Immature natural killer cell (primary cell): ENCODE results near the gene ZNF322. TPM values are rescaled to one million over a fixed set of nuclear protein-coding genes. Genes with fewer than 3 reads are reported as not detected.

Experiments used
- DNase-seq, 3 donors: peaks; one replicate each; pipeline ENCODE4 v3.0.0; 2022; ENCODE audit warnings: mixed read lengths in 1 of 3
- H3K27ac Mint-ChIP-seq, 6 donors: one replicate each; pipeline ENCODE4 v1.8.0; 2020; ENCODE audit warnings: mixed read lengths in 6 of 6, mild to moderate bottlenecking in 5 of 6, inconsistent platforms in 4 of 6, moderate library complexity in 3 of 6
- H3K27me3 Mint-ChIP-seq, 3 donors: one replicate each; pipeline ENCODE4 v1.8.0; 2020 to 2021; ENCODE audit warnings: low read depth in 3 of 3, mild to moderate bottlenecking in 3 of 3, mixed read lengths in 3 of 3, moderate library complexity in 3 of 3, inconsistent platforms in 1 of 3
- H3K36me3 Mint-ChIP-seq, 3 donors: one replicate each; pipeline ENCODE4 v1.8.0; 2020; ENCODE audit warnings: mixed read lengths in 3 of 3, inconsistent platforms in 2 of 3, mild to moderate bottlenecking in 2 of 3
- H3K4me1 Mint-ChIP-seq, 2 donors: one replicate each; pipeline ENCODE4 v1.8.0; 2020; ENCODE audit warnings: inconsistent platforms in 2 of 2, mild to moderate bottlenecking in 2 of 2, mixed read lengths in 2 of 2, moderate library complexity in 1 of 2
- H3K4me3 Mint-ChIP-seq, 5 donors: one replicate each; pipeline ENCODE4 v1.8.0; 2020; ENCODE audit warnings: mild to moderate bottlenecking in 5 of 5, mixed read lengths in 5 of 5, inconsistent platforms in 3 of 5, moderate library complexity in 3 of 5
- H3K9me3 Mint-ChIP-seq, 6 donors: one replicate each; pipeline ENCODE4 v1.8.0; 2020; ENCODE audit warnings: mild to moderate bottlenecking in 6 of 6, mixed read lengths in 6 of 6, inconsistent platforms in 4 of 6, moderate library complexity in 3 of 6
- polyA plus RNA-seq, 3 donors: library from polyadenylated mRNA; unstranded; fragments of 300-500 nt; fragmentation: Illumina TruSeq; gene quantifications; one replicate each; pipeline ENCODE4 v1.2.3, GENCODE V29; 2021

ZNF322 gene
- polyA plus RNA-seq, 3 donors from 2014 or later, result 6.8 to 17.7 (median 12.9) TPM

DNA sequence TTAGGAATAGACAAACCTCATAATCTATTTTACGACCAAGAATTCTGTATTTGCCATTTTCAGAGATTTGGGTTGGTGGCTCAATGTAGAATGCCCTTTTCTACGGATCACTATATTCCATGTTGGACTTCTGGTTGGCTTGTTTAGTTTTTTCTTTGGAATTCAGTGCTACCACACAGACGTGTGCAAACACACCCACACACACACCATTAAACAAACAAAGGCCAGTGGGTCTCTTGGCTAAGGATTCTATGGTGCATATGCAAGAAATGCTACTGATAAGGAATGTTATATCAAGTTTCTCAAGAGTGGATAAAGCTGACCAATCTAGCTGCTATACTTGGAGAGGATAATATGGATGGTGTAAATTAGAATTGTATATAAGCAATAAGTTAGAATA, 54.7 kb downstream of the ZNF322 start:
- H3K9me3 Mint-ChIP-seq, result no peaks in the 10 kb centered on the region
- H3K27me3 Mint-ChIP-seq, result peaks cover 0 to 3% (median 0%) of the 10 kb centered on the region in 3 donors
- H3K36me3 Mint-ChIP-seq, result peaks cover 0 to 5% (median 2%) of the 10 kb centered on the region in 3 donors
- no peak overlapping the region for H3K27ac Mint-ChIP-seq
- H3K4me3 Mint-ChIP-seq, result no peak overlapping the region
- DNase-seq, result no peak
- peaks cover 7 to 9% of the 10 kb centered on the region in 2 donors for H3K4me1 Mint-ChIP-seq

- H3K36me3 Mint-ChIP-seq, result peaks cover 0 to 10% (median 7%) of the 10 kb centered on the region in 3 donors
- DNase-seq, result no peak
- H3K9me3 Mint-ChIP-seq, result no peaks in the 10 kb centered on the region
- no peak overlapping the region for H3K4me3 Mint-ChIP-seq
- H3K27ac Mint-ChIP-seq, result no peak overlapping the region
- peaks cover 7 to 9% of the 10 kb centered on the region in 2 donors for H3K4me1 Mint-ChIP-seq
- H3K27me3 Mint-ChIP-seq, result no peaks in the 10 kb centered on the region
Observed at GRCh38 chr6:26604026-26604425, 55.5 kb downstream of the ZNF322 start.

GRCh38 chr6:26602262-26602661, 57.3 kb downstream of the ZNF322 start:
- DNase-seq, result no peak
- peaks cover 0 to 13% of the 10 kb centered on the region in 2 donors for H3K4me1 Mint-ChIP-seq
- H3K36me3 Mint-ChIP-seq, result peaks cover 0 to 15% (median 13%) of the 10 kb centered on the region in 3 donors
- no peak overlapping the region for H3K4me3 Mint-ChIP-seq
- H3K9me3 Mint-ChIP-seq, result no peaks in the 10 kb centered on the region
- no peak overlapping the region for H3K27ac Mint-ChIP-seq
- peaks cover 0 to 7% (median 0%) of the 10 kb centered on the region in 3 donors for H3K27me3 Mint-ChIP-seq

GRCh38 chr6:26600759-26601158, 58.8 kb downstream of the ZNF322 start:
- Mint-ChIP-seq H3K4me3 (no peak overlapping the region), H3K27me3 (peaks cover 0 to 7% (median 0%) of the 10 kb centered on the region in 3 donors), H3K9me3 (no peaks in the 10 kb centered on the region), H3K36me3 (peaks cover 0 to 15% (median 13%) of the 10 kb centered on the region in 3 donors), H3K4me1 (peaks cover 0 to 13% of the 10 kb centered on the region in 2 donors), H3K27ac (peak overlapping the region in 2 of 6 donors; percentile 20 to 29)
- no peak for DNase-seq

GRCh38 chr6:26599591-26599990, 60.0 kb downstream of the ZNF322 start:
- H3K36me3 Mint-ChIP-seq, result peaks cover 0 to 15% (median 13%) of the 10 kb centered on the region in 3 donors
- H3K9me3 Mint-ChIP-seq, result no peaks in the 10 kb centered on the region
- H3K4me1 Mint-ChIP-seq, result peaks cover 0 to 13% of the 10 kb centered on the region in 2 donors
- H3K4me3 Mint-ChIP-seq, result peak overlapping the region in 1 of 5 donors; percentile 40
- H3K27me3 Mint-ChIP-seq, result peaks cover 2 to 11% (median 4%) of the 10 kb centered on the region in 3 donors
- DNase-seq, result no peak
- peak overlapping the region in 4 of 6 donors; percentile 36 to 53 (median 47) for H3K27ac Mint-ChIP-seq

DNA sequence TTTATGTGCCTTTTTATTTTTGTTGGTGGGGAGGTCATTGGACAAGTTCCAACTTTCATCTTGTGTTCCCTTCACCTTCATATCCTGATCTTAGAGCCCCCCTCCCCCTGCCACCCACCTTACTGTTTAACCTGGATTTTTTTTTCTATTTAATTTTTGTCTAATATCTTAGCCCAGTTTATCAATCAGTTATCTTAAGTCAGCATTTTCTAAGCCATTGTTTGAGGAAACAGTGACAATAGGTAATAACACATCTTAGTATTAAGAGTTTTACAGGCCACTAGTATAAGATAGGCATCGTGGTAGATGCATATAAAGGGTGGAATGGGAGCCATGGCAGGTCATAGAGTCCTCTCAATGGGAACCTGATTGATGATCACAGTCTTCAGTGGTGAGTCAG, 60.4 kb downstream of the ZNF322 start:
- peak overlapping the region in 4 of 5 donors; percentile 9 to 63 (median 43) for H3K4me3 Mint-ChIP-seq
- peaks cover 3 to 15% (median 9%) of the 10 kb centered on the region in 3 donors for H3K27me3 Mint-ChIP-seq
- DNase-seq, result no peak
- H3K4me1 Mint-ChIP-seq, result peaks cover 0 to 13% of the 10 kb centered on the region in 2 donors
- H3K36me3 Mint-ChIP-seq, result peaks cover 0 to 15% (median 13%) of the 10 kb centered on the region in 3 donors
- no peaks in the 10 kb centered on the region for H3K9me3 Mint-ChIP-seq
- H3K27ac Mint-ChIP-seq, result peak overlapping the region in 4 of 6 donors; percentile 36 to 66 (median 48)

GRCh38 chr6:26598267-26598666, 61.3 kb downstream of the ZNF322 start:
- DNase-seq, result no peak
- Mint-ChIP-seq H3K27ac (peak overlapping the region in 4 of 6 donors; percentile 51 to 88 (median 80)), H3K36me3 (peaks cover 0 to 15% (median 13%) of the 10 kb centered on the region in 3 donors), H3K4me1 (peaks cover 0 to 13% of the 10 kb centered on the region in 2 donors), H3K4me3 (peak overlapping the region in 1 of 5 donors; percentile 64), H3K9me3 (no peaks in the 10 kb centered on the region), H3K27me3 (peaks cover 6 to 20% (median 16%) of the 10 kb centered on the region in 3 donors)

DNA sequence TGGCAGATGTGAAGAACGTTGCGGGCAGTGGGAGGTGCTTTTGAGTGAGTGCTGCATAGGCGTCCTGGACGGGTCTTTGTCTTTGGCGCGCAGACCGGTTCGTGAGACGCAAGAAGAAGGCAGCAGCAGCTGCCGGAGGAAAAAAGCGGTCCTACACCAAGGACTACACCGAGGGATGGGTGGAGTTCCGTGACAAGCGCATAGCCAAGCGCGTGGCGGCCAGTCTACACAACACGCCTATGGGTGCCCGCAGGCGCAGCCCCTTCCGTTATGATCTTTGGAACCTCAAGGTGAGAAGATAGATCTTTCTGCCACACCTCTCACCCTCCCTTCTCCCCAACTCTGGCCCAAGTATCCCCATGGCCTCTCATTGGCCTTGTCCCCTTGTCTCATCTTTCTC, 61.7 kb downstream of the ZNF322 start:
- H3K4me1 Mint-ChIP-seq, result peaks cover 0 to 13% of the 10 kb centered on the region in 2 donors
- peaks cover 0 to 15% (median 13%) of the 10 kb centered on the region in 3 donors for H3K36me3 Mint-ChIP-seq
- H3K27ac Mint-ChIP-seq, result peak overlapping the region in 2 of 6 donors; percentile 74 to 88
- no peak for DNase-seq
- no peaks in the 10 kb centered on the region for H3K9me3 Mint-ChIP-seq
- no peak overlapping the region for H3K4me3 Mint-ChIP-seq
- peaks cover 7 to 22% (median 16%) of the 10 kb centered on the region in 3 donors for H3K27me3 Mint-ChIP-seq

DNA sequence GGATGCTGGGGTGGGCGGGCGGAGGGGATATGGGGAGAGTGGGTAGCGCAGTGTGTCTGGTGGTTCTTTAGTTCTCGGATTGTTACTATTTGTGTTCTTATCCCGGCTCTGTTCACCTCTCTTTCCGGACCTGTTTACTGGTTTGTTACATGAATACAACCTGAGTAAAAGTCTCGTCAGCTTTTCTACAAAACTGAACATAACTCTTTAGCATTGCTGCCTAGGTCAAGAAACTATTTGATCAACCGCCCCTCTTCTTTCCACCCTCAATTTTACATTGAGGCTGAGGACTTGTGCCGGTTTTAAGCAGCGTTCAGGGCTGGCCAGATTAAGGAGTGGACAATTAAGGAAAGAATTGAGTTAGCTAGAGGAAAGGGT, 62.2 kb downstream of the ZNF322 start:
- DNase-seq, result no peak
- H3K4me1 Mint-ChIP-seq, result peaks cover 0 to 13% of the 10 kb centered on the region in 2 donors
- H3K27ac Mint-ChIP-seq, result no peak overlapping the region
- H3K27me3 Mint-ChIP-seq, result peaks cover 7 to 22% (median 16%) of the 10 kb centered on the region in 3 donors
- H3K9me3 Mint-ChIP-seq, result no peaks in the 10 kb centered on the region
- H3K36me3 Mint-ChIP-seq, result peaks cover 0 to 15% (median 13%) of the 10 kb centered on the region in 3 donors
- no peak overlapping the region for H3K4me3 Mint-ChIP-seq

DNA sequence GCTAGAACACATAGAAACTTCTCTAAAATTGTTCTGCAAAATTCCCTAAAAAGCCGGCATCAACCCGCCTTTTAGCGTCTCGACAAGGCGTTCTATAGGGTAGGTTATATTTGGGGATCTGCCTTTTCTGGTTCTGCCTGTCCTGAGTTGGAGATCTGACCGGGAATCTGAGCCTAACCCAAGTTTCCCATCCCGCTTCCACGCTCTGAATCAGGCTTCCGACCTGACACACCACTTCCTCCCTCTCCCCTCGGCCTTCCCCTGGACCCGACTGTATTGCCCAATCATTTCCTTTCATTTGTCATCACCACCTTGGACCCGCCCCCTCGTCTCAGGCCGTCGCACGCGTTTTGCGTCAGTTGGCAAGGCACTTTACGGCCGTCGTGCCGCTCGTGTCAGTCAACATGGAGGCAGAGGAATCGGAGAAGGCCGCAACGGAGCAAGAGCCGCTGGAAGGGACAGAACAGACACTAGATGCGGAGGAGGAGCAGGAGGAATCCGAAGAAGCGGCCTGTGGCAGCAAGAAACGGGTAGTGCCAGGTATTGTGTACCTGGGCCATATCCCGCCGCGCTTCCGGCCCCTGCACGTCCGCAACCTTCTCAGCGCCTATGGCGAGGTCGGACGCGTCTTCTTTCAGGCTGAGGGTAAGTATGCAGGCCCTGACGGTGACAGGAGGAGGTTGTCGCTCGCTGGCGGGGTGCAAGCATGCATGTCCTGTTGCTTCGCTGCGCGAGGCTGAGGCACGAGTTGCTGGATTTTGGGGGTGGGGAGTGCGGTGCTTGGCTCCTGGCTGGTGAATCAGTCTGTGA, 62.8 kb downstream of the ZNF322 start, which contains the start of gene ABT1:
TSS of gene ABT1 (plus strand) at position 375 of the 810 bp plus-strand sequence. CDS start at position 405, 30 bp downstream.
- H3K4me1 Mint-ChIP-seq, result peaks cover 0 to 13% of the 10 kb centered on the region in 2 donors
- no peaks in the 10 kb centered on the region for H3K9me3 Mint-ChIP-seq
- H3K27me3 Mint-ChIP-seq, result peaks cover 7 to 22% (median 16%) of the 10 kb centered on the region in 3 donors
- peak; percentile 96 to 97 (median 96) for DNase-seq
- H3K4me3 Mint-ChIP-seq, result no peak within 1 kb of the TSS
- H3K27ac Mint-ChIP-seq, result no peak within 1 kb of the TSS
- H3K36me3 Mint-ChIP-seq, result peaks cover 0 to 15% (median 13%) of the 10 kb centered on the region in 3 donors

- peak; percentile 79 to 82 (median 80) for DNase-seq
- Mint-ChIP-seq H3K27me3 (peaks cover 7 to 22% (median 16%) of the 10 kb centered on the region in 3 donors), H3K27ac (no peak overlapping the region), H3K4me1 (peaks cover 0 to 13% of the 10 kb centered on the region in 2 donors), H3K9me3 (no peaks in the 10 kb centered on the region), H3K4me3 (no peak overlapping the region), H3K36me3 (peaks cover 0 to 15% (median 13%) of the 10 kb centered on the region in 3 donors)
Observed at GRCh38 chr6:26595669-26596269, 63.8 kb downstream of the ZNF322 start.

DNA sequence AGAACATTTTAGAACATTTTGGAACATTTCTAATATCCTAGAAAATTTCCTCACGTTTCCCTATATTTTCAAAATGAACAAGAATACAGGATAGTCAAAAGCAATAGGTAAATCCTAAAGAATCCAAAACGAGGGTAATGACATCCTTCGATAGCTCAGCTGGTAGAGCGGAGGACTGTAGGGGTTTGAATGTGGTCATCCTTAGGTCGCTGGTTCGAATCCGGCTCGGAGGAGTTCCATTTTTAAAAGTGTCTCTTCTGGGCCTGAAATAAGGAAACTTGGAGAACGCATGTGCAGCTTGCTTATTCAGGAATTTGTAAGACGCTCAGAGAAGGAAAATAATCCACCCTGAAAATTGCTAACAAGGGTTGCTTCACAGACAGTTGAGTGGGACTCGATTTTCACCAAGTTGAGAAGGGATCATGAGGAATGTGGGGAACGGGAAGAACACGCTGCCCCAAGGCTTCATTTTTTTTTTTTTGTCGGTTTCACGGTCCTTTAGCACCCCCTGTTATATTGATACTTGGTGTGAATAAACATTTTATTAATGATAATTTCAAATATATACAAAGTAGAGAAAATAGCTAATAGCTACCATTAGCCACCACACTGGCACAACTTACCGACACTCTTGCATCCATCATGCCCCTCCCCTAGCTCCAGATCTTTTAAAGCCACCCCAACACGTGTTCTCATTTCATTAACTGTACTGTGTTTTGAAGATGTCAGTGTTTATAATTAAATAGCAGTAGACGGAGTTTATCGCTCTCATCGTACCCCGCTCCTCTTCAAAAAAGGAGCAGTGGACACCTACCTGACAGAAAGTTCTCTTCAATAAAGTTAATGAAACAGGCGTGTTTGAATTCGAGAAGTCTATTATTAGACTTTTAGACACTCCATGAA, 64.6 kb downstream of the ZNF322 start:
- H3K9me3 Mint-ChIP-seq, result no peaks in the 10 kb centered on the region
- peaks cover 0 to 13% (median 11%) of the 10 kb centered on the region in 3 donors for H3K36me3 Mint-ChIP-seq
- peaks cover 7 to 22% (median 17%) of the 10 kb centered on the region in 3 donors for H3K27me3 Mint-ChIP-seq
- no peak for DNase-seq
- no peak overlapping the region for H3K27ac Mint-ChIP-seq
- peaks cover 0 to 13% of the 10 kb centered on the region in 2 donors for H3K4me1 Mint-ChIP-seq
- peak overlapping the region in 1 of 5 donors; percentile 18 for H3K4me3 Mint-ChIP-seq

- Mint-ChIP-seq H3K4me3 (no peak overlapping the region), H3K9me3 (no peaks in the 10 kb centered on the region), H3K27ac (no peak overlapping the region), H3K36me3 (peaks cover 0 to 8% (median 5%) of the 10 kb centered on the region in 3 donors), H3K27me3 (peaks cover 7 to 22% (median 20%) of the 10 kb centered on the region in 3 donors), H3K4me1 (peaks cover 0 to 13% of the 10 kb centered on the region in 2 donors)
- no peak for DNase-seq
Observed at GRCh38 chr6:26594131-26594498, 65.4 kb downstream of the ZNF322 start.
